CD4-positive, alpha-beta T cell treated with Interleukin-15 for 1 hour (primary cell): ENCODE results near the gene ZNF22.
"Not testable (repeated sequence)": the region's sequence is repeated elsewhere in the genome, so short reads cannot be mapped to it uniquely, and the experiment has no call there.

Experiments
- DNase-seq: peaks from one replicate; pipeline ENCODE4 v3.0.0-alpha.2; 2020

ZNF22 gene

GRCh38 chr10:44992732-44993225 lies 7.9 kb upstream of the ZNF22 start:
- DNase-seq, result no peak

- DNase-seq, result no peak
These were observed 7.3 kb upstream of the ZNF22 start for GRCh38 chr10:44993226-44993921.

DNA sequence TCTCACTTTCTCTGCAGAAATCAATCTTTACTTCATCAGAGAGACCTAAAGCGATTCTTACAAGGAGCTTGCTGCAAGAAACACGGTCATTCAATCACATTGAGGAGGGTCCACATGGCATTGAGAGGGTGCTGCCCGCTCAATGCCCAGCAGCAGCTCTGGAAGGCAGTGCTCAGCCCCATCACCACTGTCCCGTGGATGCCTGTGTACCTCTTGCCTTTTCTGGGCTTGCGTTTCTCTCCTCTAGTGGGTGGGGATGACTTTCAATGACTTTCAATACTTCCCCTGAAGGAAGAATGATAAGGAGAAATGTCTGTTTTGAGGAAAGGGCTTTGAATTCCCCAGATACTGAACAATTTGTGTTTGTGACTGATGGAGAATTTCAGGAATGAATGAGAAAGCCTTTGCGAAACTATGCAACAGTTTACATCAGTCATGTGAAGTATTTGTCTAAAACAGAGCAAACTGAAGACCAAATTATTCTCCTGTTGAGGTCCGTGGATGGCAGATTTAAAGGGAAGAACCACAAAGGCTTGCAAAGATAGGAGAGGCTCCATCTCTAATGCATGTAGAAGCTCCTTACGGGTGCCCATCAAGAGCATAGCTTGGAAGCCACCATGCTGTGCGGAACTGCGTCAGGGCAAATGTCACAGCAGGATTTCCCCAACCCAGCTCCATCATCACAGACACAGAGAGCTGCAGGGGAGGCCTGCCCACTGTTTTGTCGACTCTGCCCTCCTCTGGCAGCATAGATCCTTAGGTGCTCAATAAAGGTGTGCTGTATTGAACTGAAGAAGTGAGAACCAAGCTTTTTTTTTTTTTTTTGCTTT lies 6.6 kb upstream of the ZNF22 start:
- DNase-seq, result no peak

DNA sequence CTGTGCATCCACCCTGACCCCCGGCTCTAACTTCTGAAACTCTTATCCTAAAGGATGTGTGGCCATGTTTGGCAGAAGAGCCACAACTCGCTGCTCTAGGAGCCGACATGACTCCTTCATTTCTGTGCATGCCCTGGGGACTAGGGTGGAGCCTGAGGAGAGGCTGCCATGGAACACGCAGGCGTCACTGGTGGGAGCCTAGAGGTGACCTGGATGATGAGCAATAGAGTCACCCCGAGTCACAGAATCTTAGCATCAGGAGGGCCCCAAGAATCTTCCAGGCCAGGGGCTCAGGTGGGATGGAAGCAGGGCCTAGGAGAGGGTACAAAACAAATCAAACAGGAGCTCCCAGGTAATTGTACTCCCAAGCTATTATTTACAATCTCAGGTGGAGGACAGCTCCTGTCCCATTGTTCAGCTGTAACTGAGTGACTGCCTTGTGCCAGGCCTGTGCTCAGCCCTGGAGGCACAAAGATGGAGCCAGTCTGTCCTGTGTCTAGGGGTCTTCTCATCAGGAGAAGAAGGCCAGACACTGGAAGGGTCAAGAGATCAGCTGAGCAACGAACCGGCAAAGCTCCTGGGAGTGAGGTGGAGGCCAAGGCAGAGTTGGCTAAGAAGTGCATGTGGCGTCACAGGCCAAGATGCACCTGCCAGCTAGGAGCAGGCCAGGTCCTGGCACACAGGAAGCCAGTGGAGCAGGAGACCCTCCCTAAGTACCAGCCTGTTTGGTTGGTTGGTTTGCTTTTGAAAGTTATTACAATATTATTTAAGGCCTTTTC lies 5.8 kb upstream of the ZNF22 start:
- no peak for DNase-seq

DNA sequence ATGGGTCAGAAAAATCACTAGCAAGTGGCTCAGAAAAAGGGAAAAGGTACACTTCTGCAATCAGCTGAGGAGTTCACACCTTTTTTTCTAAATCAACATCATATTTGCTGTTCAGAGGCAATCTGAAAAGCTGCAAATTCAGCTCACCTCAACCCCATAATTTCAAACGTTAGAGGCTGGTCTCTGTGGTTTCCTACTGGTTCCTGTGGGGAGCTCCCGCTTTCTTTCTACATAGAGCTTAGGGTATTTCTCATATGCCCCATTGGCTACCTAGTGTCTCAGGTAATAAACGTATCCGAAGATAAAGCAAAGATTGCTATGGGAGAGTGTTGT lies 5.2 kb upstream of the ZNF22 start:
- no peak for DNase-seq

DNA sequence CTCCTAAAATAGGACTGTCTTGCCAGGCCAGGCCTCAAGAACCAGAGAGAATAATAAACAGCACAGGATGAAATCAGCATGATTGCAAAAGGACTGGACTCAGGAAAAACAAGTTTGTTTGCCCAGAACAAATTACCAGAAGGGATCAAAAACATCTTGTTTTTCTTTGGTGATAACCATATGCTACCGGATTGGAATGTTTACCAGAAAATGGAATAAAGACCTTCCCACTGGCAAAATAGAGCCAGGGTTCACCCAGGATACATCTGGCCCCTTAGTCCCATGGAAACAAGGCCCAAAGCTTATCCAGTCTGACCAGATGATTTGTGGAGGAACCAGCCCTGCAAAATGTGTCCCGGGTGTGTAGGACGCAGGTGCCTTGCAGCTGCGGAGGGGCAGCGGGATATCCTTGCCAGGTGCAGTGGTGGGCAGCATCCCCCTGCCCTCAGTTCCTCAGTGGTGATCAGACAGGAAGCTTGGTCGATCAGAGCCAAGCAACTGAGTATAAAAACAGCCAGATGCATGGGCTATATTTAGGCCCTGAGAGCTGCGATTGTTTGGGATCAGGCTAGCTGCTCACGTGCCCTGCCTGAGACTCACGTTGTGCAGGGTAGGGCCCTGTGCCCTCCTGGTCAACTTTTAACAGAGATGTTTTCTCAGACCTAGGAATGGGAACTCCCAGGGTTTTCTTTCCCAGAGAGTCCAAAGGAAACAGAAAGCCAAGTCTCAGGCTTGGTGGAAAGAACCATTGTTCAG lies 4.6 kb upstream of the ZNF22 start:
- DNase-seq, result no peak

DNA sequence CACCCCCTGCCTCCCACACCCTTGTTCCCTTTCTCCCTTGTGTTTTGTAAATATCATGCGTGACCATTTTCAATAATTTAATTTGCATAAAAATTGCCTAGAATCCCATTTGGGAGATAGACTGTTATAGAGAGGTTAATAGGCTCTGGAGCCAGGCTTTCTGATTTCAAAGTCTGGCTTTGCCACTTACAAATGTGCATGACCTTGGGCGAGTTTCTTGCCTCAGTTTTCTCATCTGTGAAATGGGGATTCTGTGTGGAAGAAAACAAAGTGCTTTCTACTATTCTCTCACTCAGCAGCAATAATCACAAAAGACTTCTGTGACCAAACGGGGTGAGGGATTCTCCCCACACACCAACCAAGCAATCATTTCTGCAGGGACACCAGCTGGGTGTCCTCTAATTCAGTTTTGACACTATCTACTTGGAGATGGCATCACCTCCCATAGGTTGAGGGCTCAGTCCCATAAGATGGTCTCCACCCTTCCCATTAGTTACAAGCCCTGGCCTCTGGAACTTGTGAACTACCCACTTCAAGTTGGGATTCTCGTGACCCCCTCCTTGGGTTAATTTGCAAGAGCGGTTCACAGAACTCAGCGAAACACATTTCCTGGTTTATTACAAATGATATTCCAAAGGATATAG lies 3.5 kb upstream of the ZNF22 start:
- DNase-seq, result no peak

DNA sequence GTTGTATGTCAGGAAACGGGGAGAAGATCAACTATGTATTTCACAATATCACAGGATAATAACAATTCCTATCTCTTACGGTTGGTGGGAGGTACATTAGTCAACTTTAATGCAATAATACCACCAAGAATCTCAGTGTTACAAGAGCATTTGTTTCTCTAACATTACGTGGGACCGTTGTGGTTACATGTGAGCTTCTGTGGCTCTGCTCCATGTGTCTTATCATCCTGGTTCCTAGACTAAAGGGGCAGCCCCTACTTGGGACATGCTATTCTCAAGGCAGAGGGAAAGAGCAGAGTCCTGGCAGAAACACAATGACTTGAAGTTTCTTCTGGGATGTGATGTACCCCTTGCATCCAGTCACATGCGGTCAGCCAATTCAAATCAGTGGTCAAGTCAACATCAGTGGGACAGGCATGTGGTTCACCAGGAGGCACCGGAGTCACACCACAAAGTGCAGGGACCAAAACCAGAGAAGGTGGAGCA lies 2.5 kb upstream of the ZNF22 start:
- no peak for DNase-seq

DNA sequence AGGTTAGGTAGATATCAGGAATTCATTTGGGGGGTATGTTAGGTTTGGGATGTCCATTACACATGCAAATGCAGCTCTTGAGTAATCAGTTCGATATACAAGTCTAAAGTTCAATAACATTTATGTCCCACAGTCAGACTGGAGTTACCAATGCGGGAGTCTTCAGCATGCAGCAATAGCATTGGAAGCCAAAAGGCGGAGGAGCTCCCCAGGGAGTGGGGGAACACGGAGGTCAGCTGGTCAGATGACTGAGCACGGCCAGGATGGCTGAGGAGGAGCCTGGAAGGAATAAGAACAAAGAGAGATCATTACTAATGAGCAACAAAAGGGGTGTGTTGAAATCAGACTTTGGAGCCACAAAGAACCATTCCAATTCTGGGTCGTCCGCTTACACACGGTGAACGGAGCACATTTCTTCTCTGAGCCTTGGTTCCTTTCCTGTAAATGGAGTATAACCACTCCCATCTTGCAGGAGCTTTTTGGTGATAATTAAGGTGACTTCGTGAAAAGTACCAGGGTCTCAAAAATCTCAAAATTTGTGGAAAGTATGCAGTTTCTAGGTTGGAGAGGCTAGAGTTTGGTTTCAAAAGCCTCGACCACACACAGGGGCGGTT lies 478 bp upstream of the ZNF22 start:
- no peak for DNase-seq

DNA sequence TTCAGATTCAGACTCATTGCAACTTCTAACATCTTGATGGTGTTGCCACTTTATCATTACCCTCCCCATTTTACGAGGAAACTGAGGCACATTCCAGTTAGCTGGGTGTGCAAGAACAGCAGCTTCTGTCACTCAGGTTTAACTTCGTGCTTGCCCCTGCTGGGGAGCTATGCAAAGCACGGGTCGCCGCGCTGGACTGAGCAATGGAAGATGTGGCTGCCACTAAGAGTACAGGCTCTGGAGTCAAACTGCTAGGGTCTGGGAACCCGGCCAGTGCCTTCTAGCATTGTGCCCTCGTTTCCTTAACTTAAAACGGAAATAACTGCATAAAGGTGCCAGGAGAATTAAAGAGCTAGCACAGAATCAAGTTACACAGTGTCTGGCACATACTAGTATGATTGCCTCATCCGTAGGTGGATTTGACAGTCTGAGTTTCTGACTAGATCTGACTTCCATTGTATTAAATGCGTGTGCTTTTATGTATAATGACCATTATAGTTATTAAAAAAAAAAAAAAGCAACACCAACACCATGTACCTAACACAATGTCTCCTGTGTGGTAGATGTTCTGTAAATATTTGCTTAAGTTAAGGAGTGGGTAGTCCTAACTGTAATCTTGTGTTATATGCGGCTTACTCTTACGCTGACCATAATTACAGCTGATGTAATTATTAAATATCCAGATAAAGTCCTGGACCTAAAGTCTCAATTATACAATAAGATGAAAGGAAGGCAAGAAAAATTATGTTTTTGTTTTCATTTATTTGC lies 842 bp downstream of the ZNF22 start:
- peak; percentile 42 for DNase-seq

DNA sequence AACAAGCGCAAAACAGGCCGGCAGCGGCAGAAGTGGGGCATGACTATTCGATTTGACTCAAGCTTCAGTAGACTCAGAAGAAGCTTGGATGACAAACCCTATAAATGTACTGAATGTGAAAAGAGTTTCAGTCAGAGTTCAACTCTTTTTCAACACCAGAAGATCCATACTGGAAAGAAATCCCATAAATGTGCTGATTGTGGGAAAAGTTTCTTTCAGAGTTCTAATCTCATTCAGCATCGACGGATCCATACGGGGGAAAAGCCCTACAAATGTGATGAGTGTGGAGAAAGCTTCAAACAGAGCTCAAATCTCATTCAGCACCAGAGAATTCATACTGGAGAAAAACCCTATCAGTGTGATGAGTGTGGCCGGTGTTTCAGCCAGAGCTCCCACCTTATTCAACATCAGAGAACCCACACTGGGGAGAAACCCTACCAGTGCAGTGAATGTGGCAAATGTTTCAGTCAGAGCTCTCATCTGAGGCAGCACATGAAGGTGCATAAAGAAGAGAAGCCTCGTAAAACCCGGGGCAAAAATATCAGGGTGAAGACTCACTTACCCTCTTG lies 2.8 kb downstream of the ZNF22 start:
- DNase-seq, result no peak

- DNase-seq, result no peak
These were observed 3.9 kb downstream of the ZNF22 start for GRCh38 chr10:45004661-45005060.

GRCh38 chr10:45005284-45005683 lies 4.6 kb downstream of the ZNF22 start:
- no peak for DNase-seq

DNA sequence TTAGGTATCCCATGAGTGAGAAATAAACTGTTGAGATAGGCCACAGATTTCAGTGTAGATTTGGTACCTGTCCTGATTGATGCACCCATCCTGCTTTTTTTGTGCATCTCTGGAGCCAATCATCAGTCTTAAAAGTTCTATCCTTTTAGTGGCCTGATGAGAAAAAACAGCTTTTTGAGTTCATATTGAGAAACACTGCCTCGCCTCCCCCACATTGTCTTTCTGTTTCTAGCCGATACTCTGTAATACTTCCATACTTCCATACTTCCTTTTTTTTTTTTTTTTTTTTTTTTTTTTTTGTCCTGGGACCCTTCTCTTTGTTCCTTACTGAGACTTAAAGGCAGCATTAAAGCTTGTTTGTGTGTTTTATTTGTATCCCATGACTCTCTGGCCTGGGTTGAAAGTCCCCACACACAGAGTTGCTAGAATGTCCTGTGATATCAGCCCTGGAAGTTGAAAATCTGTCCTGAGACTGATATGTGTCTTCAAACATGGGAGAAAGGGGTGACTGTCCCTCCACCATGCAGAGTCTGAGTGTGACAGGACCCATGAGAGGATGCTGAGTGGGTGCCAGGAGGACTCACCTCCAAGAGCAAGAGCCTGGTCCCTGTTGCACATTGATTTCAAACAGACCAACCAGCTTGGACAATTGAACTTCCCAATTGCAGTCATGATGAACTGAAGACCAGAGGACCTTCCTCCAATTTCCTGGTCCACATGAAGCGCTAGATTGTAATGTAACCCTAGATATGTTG lies 5.7 kb downstream of the ZNF22 start:
- no peak for DNase-seq

DNA sequence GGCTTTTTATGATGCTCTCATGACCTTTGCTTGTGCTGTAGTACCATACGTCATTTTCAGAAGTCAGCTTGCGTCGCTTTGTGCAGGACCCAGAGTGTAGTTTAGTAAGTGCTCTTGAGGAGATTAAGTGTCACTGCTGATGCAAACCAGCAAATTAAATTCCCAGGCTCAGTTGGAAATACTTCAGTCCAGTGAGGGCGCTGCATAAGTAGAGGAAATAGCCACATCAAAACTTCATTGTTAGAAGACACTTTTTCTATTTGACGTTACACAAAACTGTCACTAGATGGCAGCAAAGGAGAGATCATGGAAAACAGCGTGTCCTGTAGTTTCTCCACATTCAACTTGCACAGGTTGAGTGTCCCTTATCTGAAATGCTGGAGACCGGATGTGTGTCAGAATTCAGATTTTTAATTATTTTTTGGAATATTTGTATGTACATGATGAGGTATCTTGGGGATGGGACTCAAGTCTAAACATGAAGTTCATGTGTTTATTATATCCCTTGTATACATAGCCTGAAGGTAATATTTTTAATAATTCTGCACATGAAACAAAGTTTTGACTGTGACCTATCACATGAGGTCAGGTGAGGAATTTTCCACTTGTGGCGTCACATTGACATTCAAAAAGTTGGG lies 7.9 kb downstream of the ZNF22 start:
- DNase-seq, result no peak

GRCh38 chr10:45014557-45014956 lies 13.8 kb downstream of the ZNF22 start:
- DNase-seq, result not testable (repeated sequence)

- DNase-seq, result no peak
These were observed 14.9 kb downstream of the ZNF22 start for GRCh38 chr10:45015590-45015989.

- no peak for DNase-seq
These were observed 22.7 kb downstream of the ZNF22 start for GRCh38 chr10:45023426-45023825.

DNA sequence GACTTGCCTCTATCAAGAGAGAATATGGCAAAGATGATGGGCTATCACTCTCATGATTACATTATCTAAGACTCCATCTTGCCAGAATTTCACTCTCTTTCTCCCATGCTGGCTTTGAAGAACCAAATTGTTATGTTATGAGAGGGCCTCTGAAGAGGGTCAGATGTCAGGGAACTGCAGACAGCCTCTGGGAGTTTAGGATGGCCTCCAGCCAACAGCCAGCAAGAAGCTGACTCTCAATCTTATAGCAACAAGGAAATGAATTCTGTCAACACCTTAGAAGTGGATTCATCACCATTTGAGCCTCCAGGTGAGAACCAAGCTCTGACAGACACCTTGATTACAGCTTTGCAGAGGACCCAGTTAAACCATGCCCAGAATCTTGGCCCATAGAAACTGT lies 33.6 kb downstream of the ZNF22 start:
- no peak for DNase-seq
